SW480 (cell line): ENCODE results near the gene MN1.

Experiments used
- DNase-seq: peaks from one replicate; pipeline ENCODE4 v3.0.0-alpha.2; 2016; ENCODE audit warnings: low spot score

MN1 gene

GRCh38 chr22:27800250-27801201 lies 1.0 kb downstream of the MN1 start:
- no peak for DNase-seq

GRCh38 chr22:27799827-27800249 lies 1.7 kb downstream of the MN1 start:
- no peak for DNase-seq

- DNase-seq = no peak
Observed at GRCh38 chr22:27799015-27799826, 2.3 kb downstream of the MN1 start.

- DNase-seq = no peak
Observed at GRCh38 chr22:27798511-27799014, 3.0 kb downstream of the MN1 start.

GRCh38 chr22:27797520-27798391 lies 3.8 kb downstream of the MN1 start:
- DNase-seq = no peak

- no peak for DNase-seq
Observed at GRCh38 chr22:27796829-27797519, 4.6 kb downstream of the MN1 start.

GRCh38 chr22:27795696-27796517 lies 5.6 kb downstream of the MN1 start:
- DNase-seq = no peak

GRCh38 chr22:27795053-27795452 lies 6.5 kb downstream of the MN1 start:
- DNase-seq = no peak

GRCh38 chr22:27794226-27794625 lies 7.3 kb downstream of the MN1 start:
- DNase-seq = no peak

GRCh38 chr22:27793576-27793975 lies 8.0 kb downstream of the MN1 start:
- DNase-seq = no peak

GRCh38 chr22:27792452-27793161 lies 8.9 kb downstream of the MN1 start:
- DNase-seq = no peak

- no peak for DNase-seq
Observed at GRCh38 chr22:27791859-27792241, 9.7 kb downstream of the MN1 start.

GRCh38 chr22:27791159-27791858 lies 10.2 kb downstream of the MN1 start:
- no peak for DNase-seq

GRCh38 chr22:27790376-27791158 lies 11.0 kb downstream of the MN1 start:
- DNase-seq = no peak

GRCh38 chr22:27788500-27789288 lies 12.9 kb downstream of the MN1 start:
- no peak for DNase-seq

- DNase-seq = no peak
Observed at GRCh38 chr22:27786965-27787364, 14.6 kb downstream of the MN1 start.

GRCh38 chr22:27786291-27786932 lies 15.1 kb downstream of the MN1 start:
- DNase-seq = no peak
